ENCODE results near the gene HEXB.

HEXB gene

DNA sequence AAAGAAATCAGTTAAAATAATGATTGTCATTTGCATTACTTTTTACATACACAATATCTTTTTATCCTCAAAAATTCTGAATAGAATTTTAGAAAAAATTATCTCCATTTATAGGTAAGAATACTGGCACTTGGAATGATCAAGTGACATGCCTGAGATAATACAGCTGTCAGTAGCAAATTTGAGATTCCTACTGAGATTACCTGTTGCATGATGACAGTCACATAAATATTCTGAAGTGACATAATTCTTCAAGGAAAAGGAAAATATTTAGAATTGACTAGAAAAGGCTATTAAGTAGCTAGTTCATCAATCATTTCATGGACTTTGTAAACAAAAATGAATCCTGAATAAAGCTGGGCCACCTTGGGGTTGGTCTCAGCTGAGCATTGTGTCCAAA is 29.3 kb upstream of the HEXB start:
- Histone ChIP-seq H3K4me3 (ENCODE audit: low read depth, low read length) (no peak overlapping the region), H3K4me1 (ENCODE audit: control insufficient read depth, insufficient read depth, low read length) (peaks cover 7% of the 10 kb centered on the region), H3K9me3 (ENCODE audit: control insufficient read depth, insufficient read depth, low read depth, low read length) (no peaks in the 10 kb centered on the region; the same call in 1 of the 2 replicates), H3K36me3 (ENCODE audit: control insufficient read depth in 2 of 2, insufficient read depth in 1 of 2, low read length in 2 of 2) (no peaks in the 10 kb centered on the region), H3K27ac (ENCODE audit: extremely low read depth, low read depth, low read length) (no peak overlapping the region)
- ChIA-PET POLR2A (interaction anchor here (0.6 to 0.7 kb wide), 2 partner anchors 46 to 681 kb away, joined by 3 to 4 read pairs; partner anchors contain the start of gene HMGCR), CTCF (no interaction called here)
- TF ChIP-seq ZNF785 (tag by site-specific recombination; IDR thresholded peaks at IDR 0.05), result no peak
- peak; percentile 71 for TF ChIP-seq SCRT2 (tag by site-specific recombination; IDR thresholded peaks at IDR 0.05)
- peak; percentile 23; the same call in 1 of the 2 replicates for TF ChIP-seq SCRT1 (tag by site-specific recombination; IDR thresholded peaks at IDR 0.05; ENCODE audit: borderline replicate concordance)
- TF ChIP-seq, protein P1, sequence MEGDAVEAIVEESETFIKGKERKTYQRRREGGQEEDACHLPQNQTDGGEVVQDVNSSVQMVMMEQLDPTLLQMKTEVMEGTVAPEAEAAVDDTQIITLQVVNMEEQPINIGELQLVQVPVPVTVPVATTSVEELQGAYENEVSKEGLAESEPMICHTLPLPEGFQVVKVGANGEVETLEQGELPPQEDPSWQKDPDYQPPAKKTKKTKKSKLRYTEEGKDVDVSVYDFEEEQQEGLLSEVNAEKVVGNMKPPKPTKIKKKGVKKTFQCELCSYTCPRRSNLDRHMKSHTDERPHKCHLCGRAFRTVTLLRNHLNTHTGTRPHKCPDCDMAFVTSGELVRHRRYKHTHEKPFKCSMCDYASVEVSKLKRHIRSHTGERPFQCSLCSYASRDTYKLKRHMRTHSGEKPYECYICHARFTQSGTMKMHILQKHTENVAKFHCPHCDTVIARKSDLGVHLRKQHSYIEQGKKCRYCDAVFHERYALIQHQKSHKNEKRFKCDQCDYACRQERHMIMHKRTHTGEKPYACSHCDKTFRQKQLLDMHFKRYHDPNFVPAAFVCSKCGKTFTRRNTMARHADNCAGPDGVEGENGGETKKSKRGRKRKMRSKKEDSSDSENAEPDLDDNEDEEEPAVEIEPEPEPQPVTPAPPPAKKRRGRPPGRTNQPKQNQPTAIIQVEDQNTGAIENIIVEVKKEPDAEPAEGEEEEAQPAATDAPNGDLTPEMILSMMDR (tag by site-specific recombination; IDR thresholded peaks at IDR 0.05), result no peak

DNA sequence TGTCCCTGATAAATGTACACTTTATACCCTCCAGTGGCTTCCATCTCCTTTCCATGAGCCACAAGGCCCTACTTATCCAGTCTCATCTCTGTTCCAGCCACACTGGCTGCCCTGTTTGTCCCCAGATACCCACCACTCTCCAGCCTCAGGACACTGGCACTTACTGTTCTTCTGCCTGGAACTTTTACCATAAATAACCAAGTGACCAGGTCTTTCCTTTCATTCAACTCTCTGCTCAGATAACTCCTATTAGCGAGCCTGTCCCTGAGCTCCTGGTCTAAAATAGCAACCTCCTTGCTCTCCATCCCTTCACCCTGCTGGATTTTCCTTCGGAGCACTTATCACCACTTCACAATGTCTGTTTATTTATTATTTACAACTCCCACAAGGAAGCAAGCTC is 27.9 kb upstream of the HEXB start:
- H3K9me3 ChIP-seq (ENCODE audit: control insufficient read depth, insufficient read depth, low read depth, low read length), result no peaks in the 10 kb centered on the region; the same call in 1 of the 2 replicates
- no peak overlapping the region for H3K27ac ChIP-seq (ENCODE audit: extremely low read depth, low read depth, low read length)
- POLR2A ChIA-PET, result interaction anchor here (1.5 kb wide), 1 partner anchor 16 kb away, joined by 3 read pairs; the partner anchor contains the start of gene ENC1
- 0 out of 2 replicates have a peak, but pooled peaks cover under 1% of the 10 kb centered on the region for H3K4me1 ChIP-seq (ENCODE audit: control insufficient read depth, insufficient read depth, low read length)
- H3K4me3 ChIP-seq (ENCODE audit: low read depth, low read length), result no peak overlapping the region
- no peaks in the 10 kb centered on the region for H3K36me3 ChIP-seq (ENCODE audit: control insufficient read depth in 2 of 2, insufficient read depth in 1 of 2, low read length in 2 of 2)
- no peak for TF ChIP-seq SALL2 (tag by site-specific recombination; IDR thresholded peaks at IDR 0.05; ENCODE audit: borderline replicate concordance)
- TF ChIP-seq PRDM2 (tag by site-specific recombination; IDR thresholded peaks at IDR 0.05; ENCODE audit: borderline replicate concordance), result no peak
- TF ChIP-seq OSR2 (tag by site-specific recombination; IDR thresholded peaks at IDR 0.05), result no peak
- no peak for TF ChIP-seq ZNF544 (tag by site-specific recombination; IDR thresholded peaks at IDR 0.05)
- TF ChIP-seq ZNF560 (tag by site-specific recombination; IDR thresholded peaks at IDR 0.05; ENCODE audit: borderline replicate concordance), result no peak
- TF ChIP-seq FEZF1 (tag by site-specific recombination; IDR thresholded peaks at IDR 0.05), result no peak
- no peak for TF ChIP-seq ZNF580 (tag by site-specific recombination; IDR thresholded peaks at IDR 0.05)
- no peak for TF ChIP-seq ZNF248 (tag by site-specific recombination; IDR thresholded peaks at IDR 0.05)
- TF ChIP-seq ZNF548 (tag by site-specific recombination; IDR thresholded peaks at IDR 0.05), result no peak
- no peak for TF ChIP-seq ZNF132 (tag by site-specific recombination; IDR thresholded peaks at IDR 0.05; ENCODE audit: borderline replicate concordance)
- TF ChIP-seq ZNF362 (tag by site-specific recombination; IDR thresholded peaks at IDR 0.05), result no peak
- no peak for TF ChIP-seq ZNF175 (tag by site-specific recombination; IDR thresholded peaks at IDR 0.05)
- no peak for TF ChIP-seq ZNF792 (tag by site-specific recombination; IDR thresholded peaks at IDR 0.05)
- TF ChIP-seq KLF10 (tag by site-specific recombination; IDR thresholded peaks at IDR 0.05), result no peak
- CTCF ChIA-PET, result interaction anchor here (0.9 kb wide), 1 partner anchor 1061 kb away, joined by 5 read pairs; no protein-coding TSS in a partner anchor
